Osteoblast (primary cell): Measurements from ENCODE around the gene ETV6. TPM values are rescaled to one million over a fixed set of nuclear protein-coding genes. Genes with fewer than 3 reads are reported as not detected.

Experiments used
- DNase-seq: peaks from one replicate; pipeline ENCODE4 v3.0.0; 2011; ENCODE audit warnings: low spot score, mixed read lengths; ENCODE audit not compliant: insufficient read length; ENCODE audit errors: missing footprints
- H2AFZ ChIP-seq: 2 replicates; pipeline ENCODE4 v1.6.0; 2011; ENCODE audit warnings: mild to moderate bottlenecking, low read length
- H3K27ac ChIP-seq: 2 replicates; pipeline ENCODE4 v1.5.1; 2011; ENCODE audit warnings: mild to moderate bottlenecking, low read depth, low read length, moderate library complexity
- H3K27me3 ChIP-seq: 2 replicates; pipeline ENCODE4 v1.6.0; 2012; ENCODE audit warnings: mild to moderate bottlenecking, control low read depth, inconsistent platforms, low read length, moderate library complexity; ENCODE audit not compliant: insufficient read depth
- H3K36me3 ChIP-seq: 2 replicates; pipeline ENCODE4 v1.5.1; 2011; ENCODE audit warnings: mild to moderate bottlenecking, low read length, control low read depth, moderate library complexity; ENCODE audit not compliant: insufficient read depth
- H3K4me1 ChIP-seq: 2 replicates; pipeline ENCODE4 v1.5.1; 2011; ENCODE audit warnings: mild to moderate bottlenecking, low read length, control low read depth, moderate library complexity; ENCODE audit not compliant: insufficient read depth
- H3K4me2 ChIP-seq: 2 replicates; pipeline ENCODE4 v1.6.0; 2011; ENCODE audit warnings: mild to moderate bottlenecking, low read length; ENCODE audit not compliant: insufficient read depth
- H3K4me3 ChIP-seq: fragments of 200-600 bp; sonication (generic); 3 replicates; pipeline ENCODE4 v1.5.1; 2012; ENCODE audit warnings: mild to moderate bottlenecking, low read length, inconsistent platforms; ENCODE audit not compliant: insufficient read depth
- H3K79me2 ChIP-seq: 2 replicates; pipeline ENCODE4 v1.6.0; 2012; ENCODE audit warnings: mild to moderate bottlenecking, low read length, control low read depth, inconsistent platforms; ENCODE audit not compliant: insufficient read depth
- H3K9me3 ChIP-seq: 2 replicates; pipeline ENCODE4 v1.5.1; 2011; ENCODE audit warnings: low read depth, low read length, control low read depth
- H4K20me1 ChIP-seq: 2 replicates; pipeline ENCODE4 v1.6.0; 2012; ENCODE audit warnings: mild to moderate bottlenecking, low read length, control low read depth; ENCODE audit not compliant: insufficient read depth
- CTCF ChIP-seq: IDR thresholded peaks from 2 replicates; pipeline ENCODE4 v1.5.1; 2011; ENCODE audit warnings: mild to moderate bottlenecking, low read depth, low read length, moderate library complexity; ENCODE audit errors: extremely low read depth
- total RNA-seq: library from RNA; depleted of rRNA; stranded (reverse); fragments of >200 nt; gene quantifications from 2 replicates; pipeline ENCODE4 v1.2.3, GENCODE V29; 2012

Gene ETV6
- total RNA-seq, 1 donor = 16.3 TPM

DNA sequence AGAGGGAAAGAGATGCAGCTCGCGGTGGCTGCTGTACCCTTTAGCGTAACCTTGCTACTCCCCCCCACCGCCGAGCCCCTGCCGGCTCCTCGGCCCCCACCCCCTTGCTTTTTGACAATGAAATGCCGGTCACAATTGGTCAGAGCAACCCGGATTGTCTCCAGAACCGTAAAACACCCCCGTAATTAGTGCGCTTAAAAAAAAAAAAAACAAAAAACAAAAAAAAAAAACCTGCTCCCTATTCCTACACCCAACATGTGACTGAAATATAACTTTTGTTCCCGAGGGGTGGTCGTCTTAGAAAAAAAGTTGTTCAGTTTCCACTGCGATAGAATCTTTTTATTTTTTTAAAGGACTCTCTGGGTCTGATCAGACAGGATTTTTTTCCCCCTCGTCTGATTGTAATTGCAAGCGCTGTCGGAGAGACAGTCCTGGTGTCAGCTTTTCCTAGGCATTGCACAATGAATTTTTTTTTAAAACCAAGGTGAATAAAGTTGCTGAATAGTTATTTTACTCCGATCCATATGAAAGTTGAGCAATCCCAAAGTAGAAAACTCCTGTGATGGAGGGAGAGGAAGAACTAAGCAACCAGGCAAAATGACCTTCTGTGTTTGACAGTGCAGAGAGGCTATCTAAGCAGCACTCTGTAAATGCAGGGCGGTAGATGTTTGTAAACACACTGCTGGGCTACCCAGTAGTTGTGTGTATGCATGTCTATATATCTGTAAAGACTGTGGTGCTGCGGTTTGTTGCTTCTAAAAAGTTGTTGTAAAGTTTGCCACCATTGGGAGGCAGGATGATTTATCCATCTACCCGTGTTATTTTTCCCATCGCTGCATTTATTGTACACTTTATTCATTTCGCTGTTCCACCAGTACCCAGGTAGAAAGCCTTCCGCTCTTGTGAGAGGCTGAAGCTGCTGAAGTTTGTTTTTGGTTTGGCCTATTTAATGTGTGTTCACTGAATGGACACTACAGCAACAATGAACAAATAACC, 1.1 kb downstream of the ETV6 start:
- H4K20me1 ChIP-seq = peaks cover 4% of the 10 kb centered on the region
- peak overlapping the region; percentile 86 for H3K4me2 ChIP-seq
- peak; percentile 6 for TF ChIP-seq CTCF
- peak overlapping the region; percentile 76 for H3K27ac ChIP-seq
- H3K36me3 ChIP-seq = no peaks in the 10 kb centered on the region
- no peaks in the 10 kb centered on the region for H3K27me3 ChIP-seq
- H3K9me3 ChIP-seq = no peaks in the 10 kb centered on the region
- peak; percentile 81 for DNase-seq
- peak overlapping the region; percentile 78 for H2AFZ ChIP-seq
- peaks cover 13% of the 10 kb centered on the region for H3K4me1 ChIP-seq
- peak overlapping the region; percentile 89 for H3K4me3 ChIP-seq
- peaks cover 55% of the 10 kb centered on the region for H3K79me2 ChIP-seq

DNA sequence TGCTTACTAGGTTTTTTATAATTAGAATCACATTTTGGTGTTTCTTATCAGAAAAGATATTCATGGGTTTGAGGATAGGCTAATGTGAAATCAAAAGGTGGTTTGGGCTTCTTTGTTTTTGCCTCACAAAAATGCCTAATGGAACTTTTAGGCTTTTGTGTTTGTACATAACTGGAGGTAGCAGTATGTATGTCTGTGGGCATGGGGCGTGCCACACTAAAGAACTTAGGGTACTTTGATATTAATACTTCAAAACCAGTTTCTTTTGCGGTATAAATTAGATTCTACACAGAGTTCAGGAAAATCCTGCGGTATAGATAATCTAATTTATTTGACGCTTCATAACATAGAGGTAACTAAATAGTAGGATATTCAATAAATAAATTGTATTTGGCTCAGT, 1.9 kb downstream of the ETV6 start:
- DNase-seq = no peak
- peak overlapping the region; percentile 86 for H3K4me2 ChIP-seq
- H2AFZ ChIP-seq = peak overlapping the region; percentile 4
- peak overlapping the region; percentile 89 for H3K4me3 ChIP-seq
- H3K9me3 ChIP-seq = no peaks in the 10 kb centered on the region
- peaks cover 4% of the 10 kb centered on the region for H4K20me1 ChIP-seq
- H3K27me3 ChIP-seq = no peaks in the 10 kb centered on the region
- peak overlapping the region; percentile 76 for H3K27ac ChIP-seq
- peaks cover 13% of the 10 kb centered on the region for H3K4me1 ChIP-seq
- TF ChIP-seq CTCF = no peak
- no peaks in the 10 kb centered on the region for H3K36me3 ChIP-seq
- peaks cover 63% of the 10 kb centered on the region for H3K79me2 ChIP-seq

- no peak for DNase-seq
- H2AFZ ChIP-seq = no peak overlapping the region
- no peak for TF ChIP-seq CTCF
Measured at GRCh38 chr12:11651785-11652184, 2.3 kb downstream of the ETV6 start.

DNA sequence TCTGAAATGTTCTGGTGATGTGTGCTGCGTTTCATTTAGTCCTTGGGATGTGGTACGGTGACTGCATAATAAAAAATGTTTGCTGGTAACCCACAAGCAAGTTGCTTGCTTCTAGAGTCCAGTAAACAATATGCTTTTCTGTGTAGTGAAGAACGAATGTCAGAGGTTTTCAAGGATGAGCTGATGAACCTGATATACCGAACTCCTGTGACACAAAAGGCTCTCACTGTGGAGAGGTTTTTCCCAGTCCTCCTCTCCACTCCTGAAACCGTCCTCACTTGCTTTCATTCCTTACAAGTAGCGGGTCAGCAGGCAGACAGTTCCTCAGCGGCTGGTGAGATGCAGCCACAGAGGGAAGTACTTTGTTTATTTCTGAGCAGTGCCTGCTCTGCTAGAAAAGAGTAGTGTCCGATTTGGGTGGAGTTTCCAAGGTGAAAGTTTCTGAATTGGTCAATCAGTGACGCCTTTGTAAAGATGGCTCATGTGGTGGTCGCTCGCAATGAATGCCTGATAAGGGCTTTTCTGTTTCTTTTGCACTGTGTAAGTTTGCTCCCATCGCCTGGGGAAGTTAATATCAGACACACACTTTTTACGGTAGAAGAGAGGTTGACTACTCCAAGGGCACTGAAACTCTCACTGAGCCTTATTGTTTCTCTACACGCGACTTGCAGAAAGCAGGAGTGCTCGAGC, 3.0 kb downstream of the ETV6 start:
- H3K9me3 ChIP-seq = no peaks in the 10 kb centered on the region
- peak overlapping the region; percentile 76 for H3K27ac ChIP-seq
- H4K20me1 ChIP-seq = peaks cover 7% of the 10 kb centered on the region
- H3K4me1 ChIP-seq = peaks cover 16% of the 10 kb centered on the region
- no peaks in the 10 kb centered on the region for H3K36me3 ChIP-seq
- H3K79me2 ChIP-seq = peaks cover 74% of the 10 kb centered on the region
- H3K4me3 ChIP-seq = peak overlapping the region; percentile 89
- TF ChIP-seq CTCF = no peak
- no peak for DNase-seq
- no peaks in the 10 kb centered on the region for H3K27me3 ChIP-seq
- H3K4me2 ChIP-seq = peak overlapping the region; percentile 86
- no peak overlapping the region for H2AFZ ChIP-seq

More at GRCh38 chr12:11651785-11652184, 2.3 kb downstream of the ETV6 start:
- Histone ChIP-seq H3K79me2 (peaks cover 67% of the 10 kb centered on the region), H3K4me3 (peak overlapping the region; percentile 89), H3K27me3 (no peaks in the 10 kb centered on the region), H3K4me2 (peak overlapping the region; percentile 86), H3K27ac (peak overlapping the region; percentile 76), H3K9me3 (no peaks in the 10 kb centered on the region), H3K36me3 (no peaks in the 10 kb centered on the region), H3K4me1 (peaks cover 13% of the 10 kb centered on the region), H4K20me1 (peaks cover 4% of the 10 kb centered on the region)
